Measurements from ENCODE around the gene ZNF629. TPM values are rescaled to one million over a fixed set of nuclear protein-coding genes. Genes with fewer than 3 reads are reported as not detected.

The ZNF629 gene
- total RNA-seq, 1 experiment from 2014 or later: 4.8 TPM

- Histone ChIP-seq H4K20me1 (ENCODE audit: insufficient read depth, low read depth, low read length) (no peaks in the 10 kb centered on the region), H3K36me3 (ENCODE audit: insufficient read depth, low read length) (no peaks in the 10 kb centered on the region), H3K27ac (ENCODE audit: low read length) (no peak overlapping the region), H3K4me3 (ENCODE audit: low read length) (no peak overlapping the region), H3K4me1 (ENCODE audit: low read length) (peaks cover 11% of the 10 kb centered on the region), H3K79me2 (ENCODE audit: low read length) (peaks cover 9% of the 10 kb centered on the region), H3K27me3 (ENCODE audit: low read length) (no peaks in the 10 kb centered on the region), H2AFZ (ENCODE audit: low read length) (no peak overlapping the region), H3K9me3 (ENCODE audit: low read length) (no peaks in the 10 kb centered on the region), H3K4me2 (ENCODE audit: low read depth, low read length, poor library complexity, severe bottlenecking) (no peak overlapping the region), H3K9ac (ENCODE audit: low read length) (no peak overlapping the region), H3K9me2 (replicated peaks; ENCODE audit: insufficient read depth, low read length) (no peaks in the 10 kb centered on the region)
- no peak for DNase-seq
Measured at GRCh38 chr16:30782486-30783279, 4.3 kb downstream of the ZNF629 start.

- H3K36me3 ChIP-seq (ENCODE audit: insufficient read depth, low read length): no peaks in the 10 kb centered on the region
- no peaks in the 10 kb centered on the region for H3K79me2 ChIP-seq (ENCODE audit: low read length)
- H2AFZ ChIP-seq (ENCODE audit: low read length): no peak overlapping the region
- H3K27me3 ChIP-seq (ENCODE audit: low read length): no peaks in the 10 kb centered on the region
- H3K9me2 ChIP-seq (replicated peaks; ENCODE audit: insufficient read depth, low read length): no peaks in the 10 kb centered on the region
- H4K20me1 ChIP-seq (ENCODE audit: insufficient read depth, low read depth, low read length): no peaks in the 10 kb centered on the region
- no peak overlapping the region for H3K4me3 ChIP-seq (ENCODE audit: low read length)
- no peaks in the 10 kb centered on the region for H3K9me3 ChIP-seq (ENCODE audit: low read length)
- no peak overlapping the region for H3K9ac ChIP-seq (ENCODE audit: low read length)
- DNase-seq: no peak
- no peak overlapping the region for H3K4me2 ChIP-seq (ENCODE audit: low read depth, low read length, poor library complexity, severe bottlenecking)
- peaks cover 5% of the 10 kb centered on the region; the same call in 1 of the 2 replicates for H3K4me1 ChIP-seq (ENCODE audit: low read length)
- H3K27ac ChIP-seq (ENCODE audit: low read length): no peak overlapping the region
Measured at GRCh38 chr16:30780549-30780948, 6.5 kb downstream of the ZNF629 start.

GRCh38 chr16:30780021-30780420, 7.0 kb downstream of the ZNF629 start:
- Histone ChIP-seq H4K20me1 (ENCODE audit: insufficient read depth, low read depth, low read length) (no peaks in the 10 kb centered on the region), H3K27me3 (ENCODE audit: low read length) (no peaks in the 10 kb centered on the region), H3K27ac (ENCODE audit: low read length) (no peak overlapping the region), H3K4me3 (ENCODE audit: low read length) (no peak overlapping the region), H3K4me1 (ENCODE audit: low read length) (no peaks in the 10 kb centered on the region), H3K9me3 (ENCODE audit: low read length) (no peaks in the 10 kb centered on the region), H3K4me2 (ENCODE audit: low read depth, low read length, poor library complexity, severe bottlenecking) (no peak overlapping the region), H3K9me2 (replicated peaks; ENCODE audit: insufficient read depth, low read length) (no peaks in the 10 kb centered on the region), H2AFZ (ENCODE audit: low read length) (no peak overlapping the region), H3K9ac (ENCODE audit: low read length) (no peak overlapping the region), H3K36me3 (ENCODE audit: insufficient read depth, low read length) (no peaks in the 10 kb centered on the region), H3K79me2 (ENCODE audit: low read length) (no peaks in the 10 kb centered on the region)
- no peak for DNase-seq

GRCh38 chr16:30779596-30779995, 7.4 kb downstream of the ZNF629 start:
- H3K9me2 ChIP-seq (replicated peaks; ENCODE audit: insufficient read depth, low read length): no peaks in the 10 kb centered on the region
- H3K4me1 ChIP-seq (ENCODE audit: low read length): no peaks in the 10 kb centered on the region
- no peak overlapping the region for H2AFZ ChIP-seq (ENCODE audit: low read length)
- H3K36me3 ChIP-seq (ENCODE audit: insufficient read depth, low read length): no peaks in the 10 kb centered on the region
- no peaks in the 10 kb centered on the region for H3K79me2 ChIP-seq (ENCODE audit: low read length)
- H3K4me2 ChIP-seq (ENCODE audit: low read depth, low read length, poor library complexity, severe bottlenecking): no peak overlapping the region
- H4K20me1 ChIP-seq (ENCODE audit: insufficient read depth, low read depth, low read length): no peaks in the 10 kb centered on the region
- no peaks in the 10 kb centered on the region for H3K9me3 ChIP-seq (ENCODE audit: low read length)
- no peaks in the 10 kb centered on the region for H3K27me3 ChIP-seq (ENCODE audit: low read length)
- no peak overlapping the region for H3K9ac ChIP-seq (ENCODE audit: low read length)
- H3K4me3 ChIP-seq (ENCODE audit: low read length): no peak overlapping the region
- no peak for DNase-seq
- no peak overlapping the region for H3K27ac ChIP-seq (ENCODE audit: low read length)

GRCh38 chr16:30778549-30779244, 8.3 kb downstream of the ZNF629 start:
- no peak for DNase-seq
- H3K4me1 ChIP-seq (ENCODE audit: low read length): no peaks in the 10 kb centered on the region
- no peak overlapping the region for H3K27ac ChIP-seq (ENCODE audit: low read length)
- H3K27me3 ChIP-seq (ENCODE audit: low read length): no peaks in the 10 kb centered on the region
- H3K79me2 ChIP-seq (ENCODE audit: low read length): no peaks in the 10 kb centered on the region
- 0 out of 2 replicates have a peak, but pooled peaks cover 4% of the 10 kb centered on the region for H3K36me3 ChIP-seq (ENCODE audit: insufficient read depth, low read length)
- no peak overlapping the region for H3K4me3 ChIP-seq (ENCODE audit: low read length)
- H2AFZ ChIP-seq (ENCODE audit: low read length): no peak overlapping the region
- H3K9ac ChIP-seq (ENCODE audit: low read length): no peak overlapping the region
- no peaks in the 10 kb centered on the region for H4K20me1 ChIP-seq (ENCODE audit: insufficient read depth, low read depth, low read length)
- no peak overlapping the region for H3K4me2 ChIP-seq (ENCODE audit: low read depth, low read length, poor library complexity, severe bottlenecking)
- H3K9me3 ChIP-seq (ENCODE audit: low read length): no peaks in the 10 kb centered on the region
- H3K9me2 ChIP-seq (replicated peaks; ENCODE audit: insufficient read depth, low read length): no peaks in the 10 kb centered on the region

- H3K4me1 ChIP-seq (ENCODE audit: low read length): no peaks in the 10 kb centered on the region
- H3K9me3 ChIP-seq (ENCODE audit: low read length): no peaks in the 10 kb centered on the region
- H3K4me3 ChIP-seq (ENCODE audit: low read length): no peak overlapping the region
- no peak overlapping the region for H3K4me2 ChIP-seq (ENCODE audit: low read depth, low read length, poor library complexity, severe bottlenecking)
- 0 out of 2 replicates have a peak, but pooled peaks cover 5% of the 10 kb centered on the region for H3K36me3 ChIP-seq (ENCODE audit: insufficient read depth, low read length)
- H3K79me2 ChIP-seq (ENCODE audit: low read length): no peaks in the 10 kb centered on the region
- H3K27me3 ChIP-seq (ENCODE audit: low read length): no peaks in the 10 kb centered on the region
- no peak overlapping the region for H2AFZ ChIP-seq (ENCODE audit: low read length)
- H3K9ac ChIP-seq (ENCODE audit: low read length): no peak overlapping the region
- no peaks in the 10 kb centered on the region for H4K20me1 ChIP-seq (ENCODE audit: insufficient read depth, low read depth, low read length)
- no peak for DNase-seq
- no peaks in the 10 kb centered on the region for H3K9me2 ChIP-seq (replicated peaks; ENCODE audit: insufficient read depth, low read length)
- no peak overlapping the region for H3K27ac ChIP-seq (ENCODE audit: low read length)
Measured at GRCh38 chr16:30777591-30778297, 9.3 kb downstream of the ZNF629 start.

- H2AFZ ChIP-seq (ENCODE audit: low read length): no peak overlapping the region
- DNase-seq: no peak
- H3K4me1 ChIP-seq (ENCODE audit: low read length): no peaks in the 10 kb centered on the region
- no peaks in the 10 kb centered on the region for H3K27me3 ChIP-seq (ENCODE audit: low read length)
- H3K79me2 ChIP-seq (ENCODE audit: low read length): no peaks in the 10 kb centered on the region
- no peaks in the 10 kb centered on the region for H4K20me1 ChIP-seq (ENCODE audit: insufficient read depth, low read depth, low read length)
- H3K36me3 ChIP-seq (ENCODE audit: insufficient read depth, low read length): 0 out of 2 replicates have a peak, but pooled peaks cover 9% of the 10 kb centered on the region
- no peak overlapping the region for H3K9ac ChIP-seq (ENCODE audit: low read length)
- H3K27ac ChIP-seq (ENCODE audit: low read length): no peak overlapping the region
- no peak overlapping the region for H3K4me3 ChIP-seq (ENCODE audit: low read length)
- H3K9me3 ChIP-seq (ENCODE audit: low read length): no peaks in the 10 kb centered on the region
- no peaks in the 10 kb centered on the region for H3K9me2 ChIP-seq (replicated peaks; ENCODE audit: insufficient read depth, low read length)
- H3K4me2 ChIP-seq (ENCODE audit: low read depth, low read length, poor library complexity, severe bottlenecking): no peak overlapping the region
Measured at GRCh38 chr16:30775392-30776188, 11.4 kb downstream of the ZNF629 start.

All from Karpas-422 (cell line).